Activated T-cell treated with anti-CD3 and anti-CD28 coated beads, Interleukin-2, amount 50 U/mL, for 24 hours (primary cell): ENCODE measurements around the gene STRA6.
"Not testable (repeated sequence)": the region's sequence is repeated elsewhere in the genome, so short reads cannot be mapped to it uniquely, and the experiment has no call there.

Experiments used
- DNase-seq: peaks from one replicate; pipeline ENCODE4 v3.0.0-alpha.2; 2020
- H3K27ac Mint-ChIP-seq: 2 replicates; pipeline ENCODE4 v1.8.0; 2020; ENCODE audit warnings: mild to moderate bottlenecking, mixed read lengths
- H3K27me3 Mint-ChIP-seq: 2 replicates; pipeline ENCODE4 v1.8.0; 2020; ENCODE audit warnings: mixed read lengths
- H3K36me3 Mint-ChIP-seq: 2 replicates; pipeline ENCODE4 v1.8.0; 2020; ENCODE audit warnings: low read depth, mixed read lengths
- H3K4me1 Mint-ChIP-seq: 2 replicates; pipeline ENCODE4 v1.8.0; 2020; ENCODE audit warnings: low read depth, mixed read lengths
- H3K4me3 Mint-ChIP-seq: 2 replicates; pipeline ENCODE4 v1.8.0; 2020; ENCODE audit warnings: mild to moderate bottlenecking, moderate library complexity, mixed read lengths
- H3K9me3 Mint-ChIP-seq: 2 replicates; pipeline ENCODE4 v1.8.0; 2020; ENCODE audit warnings: mixed read lengths

The STRA6 gene

DNA sequence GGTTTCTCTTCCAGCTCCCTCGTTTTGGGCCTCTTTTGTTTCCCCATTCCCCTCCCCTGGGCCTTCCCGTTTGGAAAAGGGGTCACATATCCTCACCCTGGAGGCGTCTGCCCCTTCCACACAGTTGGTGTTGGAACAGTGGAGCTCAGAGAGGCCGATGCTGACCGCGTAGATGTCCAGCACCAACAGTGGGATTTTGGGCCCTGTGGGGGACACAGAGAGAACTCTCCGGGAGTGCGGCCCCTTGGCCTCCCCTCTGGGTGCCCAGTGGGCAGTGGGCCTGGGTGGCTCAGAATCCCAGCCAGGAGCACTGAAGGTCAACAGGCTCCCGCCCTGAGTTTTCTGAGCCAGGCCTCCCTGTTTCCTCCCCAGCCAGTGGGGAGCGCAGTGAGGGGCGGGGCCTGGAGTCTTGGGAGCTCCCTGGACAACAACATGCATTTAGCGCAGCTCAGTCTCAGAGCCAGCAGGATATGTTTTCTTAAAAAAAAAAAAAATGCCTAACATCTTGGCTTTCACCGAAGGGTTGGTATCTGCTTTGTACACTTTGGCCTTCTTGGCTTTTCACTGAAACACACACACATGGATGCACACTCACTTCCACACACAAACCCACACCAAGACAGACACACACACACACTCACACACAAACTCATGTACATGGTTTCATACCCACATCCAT is 29.7 kb downstream of the STRA6 start:
- no peaks in the 10 kb centered on the region for H3K27me3 Mint-ChIP-seq
- H3K4me1 Mint-ChIP-seq, result no peaks in the 10 kb centered on the region
- DNase-seq, result no peak
- H3K9me3 Mint-ChIP-seq, result no peaks in the 10 kb centered on the region
- no peak overlapping the region for H3K27ac Mint-ChIP-seq
- H3K36me3 Mint-ChIP-seq, result no peaks in the 10 kb centered on the region
- no peak overlapping the region for H3K4me3 Mint-ChIP-seq

DNA sequence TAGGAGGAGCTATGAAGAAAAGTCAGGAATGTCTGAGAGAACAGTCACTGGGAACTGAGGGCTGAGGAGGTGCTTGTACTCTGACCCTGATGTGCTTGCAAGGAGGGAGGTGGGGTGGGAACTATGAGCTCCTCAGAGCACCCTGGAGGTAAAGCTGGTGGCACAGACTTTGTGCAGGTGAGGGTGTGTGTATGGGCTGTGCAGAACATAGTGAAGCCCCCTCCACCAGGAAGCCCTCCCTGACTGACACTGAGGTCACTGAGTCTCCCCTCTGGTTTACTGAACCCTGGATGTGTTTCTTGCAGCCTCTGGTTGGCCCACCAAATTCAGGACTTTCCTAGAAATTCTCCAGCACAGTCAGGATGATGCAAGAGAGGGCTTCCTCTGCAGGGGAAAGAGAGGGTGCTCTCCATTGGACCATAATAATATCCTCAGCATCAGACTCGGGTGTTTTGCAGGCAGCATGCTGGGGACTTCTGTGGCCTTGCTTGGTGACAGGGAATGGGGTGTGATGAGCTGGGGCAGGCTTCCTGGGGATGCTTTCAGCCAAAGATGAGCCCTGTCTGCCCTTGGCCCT is 30.5 kb downstream of the STRA6 start:
- H3K9me3 Mint-ChIP-seq, result no peaks in the 10 kb centered on the region
- no peaks in the 10 kb centered on the region for H3K36me3 Mint-ChIP-seq
- no peak overlapping the region for H3K27ac Mint-ChIP-seq
- no peaks in the 10 kb centered on the region for H3K4me1 Mint-ChIP-seq
- no peaks in the 10 kb centered on the region for H3K27me3 Mint-ChIP-seq
- no peak for DNase-seq
- H3K4me3 Mint-ChIP-seq, result no peak overlapping the region

DNA sequence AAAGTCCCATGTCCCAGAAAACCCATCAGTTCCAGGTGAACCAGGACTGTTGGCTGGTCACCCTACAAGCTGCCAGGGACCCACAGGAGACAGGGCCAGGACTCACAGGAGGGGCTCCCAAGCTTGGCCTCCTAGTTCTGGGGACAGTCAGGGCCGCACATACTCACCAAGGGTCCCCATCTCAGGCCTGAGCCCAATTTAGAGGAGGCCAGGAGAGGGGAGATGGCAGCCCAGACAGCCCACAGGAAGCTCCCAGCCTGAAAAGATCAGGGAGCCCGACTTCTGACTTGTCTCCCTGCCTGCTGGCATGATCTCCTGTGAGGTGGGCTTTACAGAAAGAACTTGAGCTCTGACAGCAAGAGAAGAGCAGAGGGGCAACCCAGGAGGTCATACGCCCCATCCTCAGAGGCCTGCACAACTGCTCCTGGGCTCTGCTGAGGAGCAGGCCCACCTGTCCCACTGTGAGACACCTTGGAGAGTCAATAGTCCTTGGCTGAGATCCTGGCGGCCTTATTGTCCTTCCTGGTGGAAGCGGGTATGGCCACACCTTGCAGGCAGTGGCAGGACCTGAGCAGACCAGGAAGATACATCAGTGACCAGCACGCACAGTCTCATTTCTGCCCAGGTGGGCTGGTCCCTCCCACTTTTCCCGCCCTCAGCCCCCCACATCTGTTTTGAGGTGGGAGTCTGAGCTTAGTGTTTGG is 31.6 kb downstream of the STRA6 start:
- no peaks in the 10 kb centered on the region for H3K27me3 Mint-ChIP-seq
- DNase-seq, result no peak
- H3K4me3 Mint-ChIP-seq, result no peak overlapping the region
- no peak overlapping the region for H3K27ac Mint-ChIP-seq
- H3K9me3 Mint-ChIP-seq, result no peaks in the 10 kb centered on the region
- no peaks in the 10 kb centered on the region for H3K4me1 Mint-ChIP-seq
- no peaks in the 10 kb centered on the region for H3K36me3 Mint-ChIP-seq

DNA sequence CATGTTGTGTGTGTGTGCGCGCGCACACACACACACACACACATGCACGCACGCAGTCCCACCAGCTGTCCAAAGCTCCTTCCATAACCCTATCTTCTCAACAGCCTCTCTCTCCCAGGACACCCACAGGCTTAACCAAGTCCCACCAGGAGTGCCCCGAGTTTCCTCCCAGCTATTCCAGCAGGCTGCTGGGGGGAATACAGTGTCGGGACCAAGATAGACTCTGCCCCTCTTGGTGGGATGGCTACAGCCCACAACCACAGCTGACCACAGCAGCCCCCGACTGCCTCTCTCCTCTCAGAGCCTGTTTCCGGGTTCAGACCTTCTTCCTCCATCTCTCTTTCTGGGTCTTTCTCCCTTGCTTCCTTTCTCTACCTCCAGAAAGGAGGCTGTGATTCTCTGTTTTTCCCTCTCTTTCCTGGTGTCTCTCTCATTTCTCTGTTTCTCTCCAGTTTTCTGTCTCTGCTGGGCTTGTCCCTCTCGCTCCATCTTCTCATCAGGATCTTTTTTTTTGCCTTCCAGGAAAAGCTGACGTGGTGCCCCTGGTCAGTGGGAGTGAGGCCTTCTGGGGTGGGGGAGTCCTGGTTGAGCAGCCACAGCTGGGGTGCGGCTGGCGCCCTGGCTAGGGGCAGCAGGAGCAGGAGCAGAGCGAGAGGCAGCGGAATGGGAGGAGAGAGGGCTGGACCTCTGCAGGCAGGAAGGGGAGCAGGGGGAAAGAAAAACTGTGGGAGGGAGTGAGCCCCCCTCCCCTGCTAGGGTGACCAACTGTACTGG is 32.3 kb downstream of the STRA6 start:
- H3K4me3 Mint-ChIP-seq, result no peak overlapping the region
- DNase-seq, result no peak
- H3K27ac Mint-ChIP-seq, result no peak overlapping the region
- peaks cover under 1% of the 10 kb centered on the region for H3K27me3 Mint-ChIP-seq
- H3K9me3 Mint-ChIP-seq, result no peaks in the 10 kb centered on the region
- H3K4me1 Mint-ChIP-seq, result no peaks in the 10 kb centered on the region
- no peaks in the 10 kb centered on the region for H3K36me3 Mint-ChIP-seq

DNA sequence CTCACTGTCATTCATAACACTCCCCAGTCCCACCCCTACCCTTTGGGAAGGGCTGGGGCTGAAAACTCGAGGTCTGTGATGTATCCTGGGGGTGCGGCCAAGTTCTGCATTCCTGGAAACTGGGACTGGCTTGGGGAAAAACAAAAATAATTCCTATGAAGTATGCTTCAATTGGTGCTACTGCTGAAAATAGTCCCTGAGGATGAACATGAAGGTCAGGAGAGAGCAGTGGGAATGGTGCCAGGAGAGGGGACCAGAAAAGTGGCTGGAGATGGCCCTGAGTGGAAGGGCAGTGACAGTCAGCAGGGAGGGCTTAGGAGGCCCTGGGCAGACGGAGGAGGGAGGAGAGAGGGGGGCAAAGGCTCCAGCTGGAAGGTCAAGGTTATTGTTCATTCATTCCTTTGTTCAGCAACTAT is 33.9 kb downstream of the STRA6 start:
- Mint-ChIP-seq H3K4me3 (no peak overlapping the region), H3K9me3 (no peaks in the 10 kb centered on the region), H3K36me3 (no peaks in the 10 kb centered on the region), H3K4me1 (no peaks in the 10 kb centered on the region), H3K27me3 (peaks cover 9% of the 10 kb centered on the region), H3K27ac (no peak overlapping the region)
- no peak for DNase-seq

DNA sequence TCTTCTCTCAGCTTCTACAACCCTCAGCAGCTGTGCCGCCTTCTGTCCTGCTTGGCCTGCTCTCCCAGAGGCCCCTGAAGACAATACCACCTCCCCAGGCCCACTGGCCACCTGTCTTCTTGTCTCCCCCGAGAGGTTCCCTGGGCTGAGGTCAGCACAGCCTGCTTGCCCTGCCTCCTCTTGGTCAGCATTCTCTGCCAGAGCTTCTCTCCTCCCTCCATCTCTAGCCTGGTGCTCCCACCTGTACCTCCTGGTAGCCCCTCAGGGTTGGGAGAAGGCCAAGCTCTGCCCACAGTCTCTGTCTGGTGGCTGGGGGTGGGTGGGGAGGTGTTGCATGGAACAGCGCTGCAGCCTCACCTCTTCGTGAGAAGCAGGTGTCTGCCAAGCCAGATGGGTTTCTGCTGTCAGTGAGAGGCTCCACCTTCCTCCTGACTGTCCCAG is 34.7 kb downstream of the STRA6 start:
- Mint-ChIP-seq H3K9me3 (no peaks in the 10 kb centered on the region), H3K4me1 (no peaks in the 10 kb centered on the region), H3K36me3 (no peaks in the 10 kb centered on the region), H3K4me3 (no peak overlapping the region), H3K27me3 (peaks cover 12% of the 10 kb centered on the region), H3K27ac (no peak overlapping the region)
- DNase-seq, result no peak

DNA sequence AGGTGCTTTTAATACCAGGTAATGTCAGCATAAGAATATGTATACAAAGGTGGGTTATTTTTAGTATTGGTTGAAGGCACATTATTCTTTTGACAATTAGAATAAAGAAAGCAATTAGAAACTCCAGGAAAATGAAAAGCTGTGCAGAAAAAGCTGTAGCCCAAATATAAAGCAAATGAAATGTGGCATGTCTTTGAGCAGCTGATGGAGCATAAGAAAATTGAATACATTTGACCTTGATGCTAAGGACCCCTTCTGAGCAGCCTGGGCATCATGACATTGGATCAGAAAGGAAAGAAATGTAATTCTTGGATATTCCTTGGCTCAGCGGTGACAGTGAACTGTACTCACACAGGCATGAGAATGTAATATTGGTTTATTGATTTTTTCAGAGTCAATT is 37.1 kb downstream of the STRA6 start:
- DNase-seq, result no peak
- H3K4me1 Mint-ChIP-seq, result no peaks in the 10 kb centered on the region
- no peaks in the 10 kb centered on the region for H3K9me3 Mint-ChIP-seq
- H3K36me3 Mint-ChIP-seq, result no peaks in the 10 kb centered on the region
- no peak overlapping the region for H3K4me3 Mint-ChIP-seq
- H3K27ac Mint-ChIP-seq, result no peak overlapping the region
- H3K27me3 Mint-ChIP-seq, result peaks cover 18% of the 10 kb centered on the region

DNA sequence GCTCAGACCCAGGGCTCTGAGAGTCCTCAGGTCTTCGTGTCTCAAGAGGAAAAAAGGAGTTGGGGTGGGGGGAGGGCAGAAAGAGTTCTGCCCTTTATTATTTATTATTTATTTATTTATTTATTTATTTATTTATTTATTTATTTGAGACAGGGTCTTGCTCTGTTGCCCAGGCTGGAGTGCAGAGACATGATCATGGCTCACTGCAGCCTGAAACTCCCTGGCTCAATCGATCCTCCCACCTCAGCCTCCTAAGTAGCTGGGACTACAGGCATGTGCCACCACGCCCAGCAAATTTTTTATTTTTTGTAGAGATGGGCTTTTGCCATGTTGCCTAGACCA is 40.4 kb downstream of the STRA6 start:
- H3K9me3 Mint-ChIP-seq, DNase-seq, H3K36me3 Mint-ChIP-seq, H3K4me3 Mint-ChIP-seq, H3K27ac Mint-ChIP-seq: not testable (repeated sequence)
- peaks cover 18% of the 10 kb centered on the region for H3K27me3 Mint-ChIP-seq
- peaks cover 25% of the 10 kb centered on the region for H3K4me1 Mint-ChIP-seq

DNA sequence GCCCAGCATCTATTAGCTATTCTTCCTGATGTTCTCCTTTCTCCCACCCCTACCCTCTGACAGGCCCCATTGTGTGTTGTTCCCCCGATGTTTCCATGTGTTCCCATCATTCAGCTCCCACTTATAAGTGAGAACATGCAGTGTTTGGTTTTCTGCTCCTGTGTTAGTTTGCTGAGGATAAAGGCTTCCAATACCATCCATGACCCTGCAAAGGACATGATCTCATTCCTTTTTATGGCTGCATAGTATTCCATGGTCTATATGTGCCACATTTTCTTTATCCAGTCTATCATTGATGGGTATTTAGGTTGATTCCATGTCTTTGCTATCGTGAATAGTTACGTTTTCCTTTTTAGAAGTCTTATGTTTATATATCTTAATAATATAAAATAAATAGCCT is 42.2 kb downstream of the STRA6 start:
- not testable (repeated sequence) for H3K27ac Mint-ChIP-seq, H3K4me3 Mint-ChIP-seq, H3K36me3 Mint-ChIP-seq, DNase-seq, H3K9me3 Mint-ChIP-seq
- H3K4me1 Mint-ChIP-seq, result peaks cover 28% of the 10 kb centered on the region
- peaks cover 18% of the 10 kb centered on the region for H3K27me3 Mint-ChIP-seq

DNA sequence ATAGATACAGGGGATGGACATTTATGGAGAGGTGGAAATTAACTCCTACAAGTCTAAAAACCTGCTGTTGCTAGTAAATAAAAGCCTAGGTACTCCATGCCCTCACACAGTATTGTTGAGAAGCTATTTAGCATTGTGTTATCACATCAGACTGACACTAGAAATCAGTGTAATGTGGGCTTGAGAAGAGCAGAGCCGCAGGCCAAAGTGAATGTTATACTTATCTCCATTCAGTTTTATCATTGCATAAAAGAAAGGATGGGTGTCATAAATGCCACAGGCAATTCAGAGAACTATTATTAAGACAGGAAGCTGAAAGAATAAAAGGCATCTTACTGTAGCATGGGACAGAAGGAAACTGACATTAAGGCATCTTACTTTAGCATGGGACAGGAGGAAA is 42.8 kb downstream of the STRA6 start:
- H3K27ac Mint-ChIP-seq, result peak overlapping the region; percentile 8
- H3K27me3 Mint-ChIP-seq, result peaks cover 14% of the 10 kb centered on the region
- no peaks in the 10 kb centered on the region for H3K36me3 Mint-ChIP-seq
- no peaks in the 10 kb centered on the region for H3K9me3 Mint-ChIP-seq
- DNase-seq, result no peak
- no peak overlapping the region for H3K4me3 Mint-ChIP-seq
- H3K4me1 Mint-ChIP-seq, result peaks cover 28% of the 10 kb centered on the region

DNA sequence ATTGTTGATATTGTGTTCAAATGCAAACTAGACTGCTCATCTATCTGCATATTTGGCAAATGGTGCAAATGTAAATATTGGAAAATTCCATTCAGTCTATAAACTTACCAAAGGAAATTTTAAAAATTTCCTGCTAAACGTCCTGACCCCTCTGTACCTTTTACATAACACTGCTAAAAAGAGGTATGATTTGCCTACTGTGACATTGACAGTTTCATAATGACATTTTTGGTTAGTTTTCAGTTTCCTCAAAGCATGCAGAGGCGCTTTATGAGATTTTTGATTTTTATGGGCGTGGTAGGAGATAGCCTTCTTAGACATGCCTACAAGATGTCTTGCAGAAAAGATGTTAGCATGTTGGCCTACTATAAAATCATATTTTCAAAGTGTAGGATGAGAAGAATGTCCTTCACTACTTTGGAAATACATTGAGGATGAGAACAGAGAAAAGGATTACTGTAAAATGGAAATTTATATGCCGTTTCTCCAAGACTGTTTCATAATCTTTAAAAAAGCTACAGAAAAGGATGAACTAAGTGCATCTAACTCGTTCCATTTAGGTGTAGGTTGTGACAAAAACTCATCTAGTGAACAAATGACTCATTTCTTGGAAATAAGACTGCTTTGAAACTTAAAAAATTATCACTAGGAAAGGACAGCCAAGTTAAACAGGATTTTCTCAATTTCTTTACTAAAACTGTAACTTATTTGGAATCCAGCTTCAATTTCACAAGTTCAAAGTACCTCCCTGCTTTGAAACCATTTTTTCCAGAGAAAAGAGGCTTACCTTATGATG is 43.5 kb downstream of the STRA6 start:
- no peaks in the 10 kb centered on the region for H3K36me3 Mint-ChIP-seq
- H3K4me3 Mint-ChIP-seq, result no peak overlapping the region
- H3K27ac Mint-ChIP-seq, result peak overlapping the region; percentile 81
- H3K4me1 Mint-ChIP-seq, result peaks cover 28% of the 10 kb centered on the region
- no peak for DNase-seq
- peaks cover 13% of the 10 kb centered on the region for H3K27me3 Mint-ChIP-seq
- no peaks in the 10 kb centered on the region for H3K9me3 Mint-ChIP-seq

DNA sequence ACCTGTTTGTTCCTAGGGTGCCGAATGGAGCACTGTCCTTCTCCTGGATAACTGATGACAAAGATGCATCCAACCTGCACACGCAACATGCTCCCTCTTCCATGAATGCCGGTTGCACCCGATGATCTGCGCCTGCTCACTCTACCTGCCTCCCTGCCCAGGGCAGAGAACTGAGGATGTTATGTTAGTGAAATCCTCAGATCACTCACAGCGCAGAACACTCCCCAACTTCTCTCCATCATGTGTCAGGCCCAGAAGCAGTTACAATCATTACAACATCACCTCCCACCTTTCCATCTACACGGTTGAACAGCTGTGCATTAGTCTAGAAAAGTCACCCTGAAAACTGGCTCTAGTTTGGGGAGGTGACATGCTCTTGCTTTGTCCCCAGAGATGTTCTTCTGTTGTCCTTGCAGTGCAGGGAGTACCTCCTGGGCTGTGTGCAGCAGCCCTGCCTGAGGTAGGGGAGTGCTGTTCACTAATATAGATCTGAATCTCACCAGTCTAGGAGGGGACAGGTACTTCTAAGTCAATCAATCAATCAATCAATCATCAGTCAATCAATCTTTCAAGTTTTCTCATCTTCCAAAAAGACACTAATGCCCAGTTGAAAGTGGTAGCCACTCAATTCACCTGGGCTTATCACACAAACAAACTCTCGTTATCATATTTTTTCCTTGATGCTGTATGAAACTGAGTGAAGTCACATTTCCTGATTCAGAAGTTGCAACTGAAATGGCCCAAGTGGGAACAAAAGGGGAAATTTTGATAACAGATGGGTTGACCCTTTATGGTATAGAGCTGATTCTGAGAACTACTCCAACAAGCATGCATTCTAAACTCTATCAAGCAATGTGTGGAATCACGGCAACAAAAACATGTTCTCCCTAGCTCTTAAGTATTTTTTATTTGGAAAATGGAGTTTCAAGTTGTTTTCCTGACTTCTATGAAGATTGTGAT is 44.4 kb downstream of the STRA6 start:
- Mint-ChIP-seq H3K9me3 (no peaks in the 10 kb centered on the region), H3K4me3 (no peak overlapping the region), H3K4me1 (peaks cover 28% of the 10 kb centered on the region), H3K27me3 (peaks cover 17% of the 10 kb centered on the region), H3K27ac (no peak overlapping the region), H3K36me3 (no peaks in the 10 kb centered on the region)
- no peak for DNase-seq

DNA sequence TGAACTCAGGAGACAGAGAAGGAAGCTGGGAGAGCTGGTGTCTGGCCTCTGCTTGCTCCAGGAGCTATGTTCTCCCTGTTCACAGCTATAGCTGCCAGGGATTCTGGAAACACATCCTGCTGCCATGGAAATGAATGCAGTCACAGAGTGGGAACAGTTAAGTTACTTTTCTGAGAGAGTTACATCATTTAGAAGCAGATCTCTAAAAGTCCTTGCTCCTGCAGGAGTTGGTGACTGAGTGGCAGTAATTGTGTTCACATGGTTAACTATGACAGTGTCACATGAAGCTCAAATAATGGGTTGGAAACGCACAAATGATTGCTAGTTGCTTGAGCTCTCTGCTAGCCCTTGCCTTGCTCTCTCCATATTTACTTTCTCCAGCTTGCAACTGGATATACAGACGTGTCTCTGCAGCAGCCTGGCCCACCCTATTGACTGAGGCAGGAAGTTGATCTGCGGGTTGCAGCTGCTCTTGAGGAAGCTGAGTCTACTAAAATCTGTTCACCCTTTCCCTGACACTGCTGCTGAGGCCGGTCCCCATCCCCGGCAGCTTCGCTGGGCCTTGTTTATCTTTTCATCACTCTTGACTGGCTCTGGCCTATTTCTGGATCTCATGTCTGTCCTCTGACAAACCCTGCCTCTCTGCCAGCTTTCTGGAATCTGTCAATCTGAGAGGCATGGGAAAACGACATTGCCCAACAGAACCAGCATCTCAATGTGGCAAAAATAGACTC is 45.7 kb downstream of the STRA6 start:
- Mint-ChIP-seq H3K9me3 (no peaks in the 10 kb centered on the region), H3K4me3 (no peak overlapping the region), H3K27me3 (peaks cover 18% of the 10 kb centered on the region), H3K27ac (no peak overlapping the region), H3K36me3 (no peaks in the 10 kb centered on the region), H3K4me1 (peaks cover 28% of the 10 kb centered on the region)
- no peak for DNase-seq
